Activated naive CD4-positive, alpha-beta T cell treated with anti-CD3 and anti-CD28 coated beads for 36 hours (primary cell): ENCODE measurements around the gene PCDH9. TPM values are rescaled to one million over a fixed set of nuclear protein-coding genes. Genes with fewer than 3 reads are reported as not detected.

Source experiments
- CTCF ChIA-PET: fragments of 350-600 bp; sonication (Branson Sonifier 250); formaldehyde crosslinking; loops from one replicate; lab custom pipeline; 2021; ENCODE audit warnings: antibody characterized with exemption; lab: Charles Lee
- DNase-seq: peaks from one replicate; pipeline ENCODE4 v3.0.0-alpha.2; 2020
- H3K27ac Mint-ChIP-seq: one replicate; pipeline ENCODE4 v1.8.0; 2021; ENCODE audit warnings: mild to moderate bottlenecking, mixed read lengths
- H3K27me3 Mint-ChIP-seq: one replicate; pipeline ENCODE4 v1.8.0; 2021; ENCODE audit warnings: low read depth, mixed read lengths
- H3K36me3 Mint-ChIP-seq: one replicate; pipeline ENCODE4 v1.8.0; 2021; ENCODE audit warnings: low read depth, mixed read lengths
- H3K4me1 Mint-ChIP-seq: one replicate; pipeline ENCODE4 v1.8.0; 2021; ENCODE audit warnings: low read depth, mixed read lengths
- H3K4me3 Mint-ChIP-seq: one replicate; pipeline ENCODE4 v1.8.0; 2021; ENCODE audit warnings: mild to moderate bottlenecking, moderate library complexity, mixed read lengths
- H3K9me3 Mint-ChIP-seq: one replicate; pipeline ENCODE4 v1.8.0; 2021; ENCODE audit warnings: mixed read lengths
- intact Hi-C: fragments of 100-400 bp; cut with micrococcal nuclease; formaldehyde crosslinking; loops from one replicate; pipeline ENCODE4 v1.15.1; 2023
- total RNA-seq, 2 experiments: library from RNA; stranded (reverse); gene quantifications; one replicate each; pipeline ENCODE4 v1.2.3, GENCODE V29; 2021

Gene PCDH9
- total RNA-seq, 2 experiments from 2014 or later, result 0.10 to 0.15 TPM

DNA sequence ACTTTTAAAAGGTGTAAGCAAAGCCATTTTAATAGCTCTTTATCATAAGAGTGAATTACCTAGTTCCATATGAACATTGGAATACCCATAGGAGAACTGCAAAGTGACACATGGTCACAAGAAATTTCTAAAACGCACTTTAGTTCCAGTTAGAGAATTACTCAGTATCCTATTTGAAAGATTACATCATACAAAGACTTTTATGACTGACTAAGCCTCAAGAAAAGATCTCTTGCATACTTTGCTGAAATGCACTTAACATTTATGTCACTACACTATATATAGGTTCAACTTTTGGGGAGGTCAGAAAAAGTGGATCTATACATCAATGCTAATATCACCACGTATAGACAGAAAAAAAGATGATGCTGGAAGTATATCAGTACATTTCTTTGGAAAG, 7.1 kb downstream of the PCDH9 start:
- no peak overlapping the region for H3K4me3 Mint-ChIP-seq
- H3K4me1 Mint-ChIP-seq, result peaks cover 9% of the 10 kb centered on the region
- CTCF ChIA-PET, result interaction anchor here (0.7 to 0.8 kb wide), 2 partner anchors 47 to 168 kb away, joined by 3 to 5 read pairs; no protein-coding TSS in a partner anchor
- no peak overlapping the region for H3K27ac Mint-ChIP-seq
- no peaks in the 10 kb centered on the region for H3K9me3 Mint-ChIP-seq
- intact Hi-C loops, result loop anchor here (5.0 to 10.0 kb wide), 3 partner anchors 148 to 606 kb away; no protein-coding TSS in a partner anchor
- peaks cover 20% of the 10 kb centered on the region for H3K27me3 Mint-ChIP-seq
- DNase-seq, result no peak
- H3K36me3 Mint-ChIP-seq, result no peaks in the 10 kb centered on the region

GRCh38 chr13:67221630-67222226, 8.4 kb downstream of the PCDH9 start:
- Mint-ChIP-seq H3K36me3 (no peaks in the 10 kb centered on the region), H3K27me3 (peaks cover 11% of the 10 kb centered on the region), H3K27ac (no peak overlapping the region), H3K4me3 (no peak overlapping the region), H3K4me1 (peaks cover 9% of the 10 kb centered on the region), H3K9me3 (no peaks in the 10 kb centered on the region)
- intact Hi-C loops, result loop anchor here (5.0 to 10.0 kb wide), 3 partner anchors 147 to 604 kb away; no protein-coding TSS in a partner anchor
- CTCF ChIA-PET, result interaction anchor here (0.6 kb wide), 1 partner anchor 298 kb away, joined by 4 read pairs; no protein-coding TSS in a partner anchor
- no peak for DNase-seq

DNA sequence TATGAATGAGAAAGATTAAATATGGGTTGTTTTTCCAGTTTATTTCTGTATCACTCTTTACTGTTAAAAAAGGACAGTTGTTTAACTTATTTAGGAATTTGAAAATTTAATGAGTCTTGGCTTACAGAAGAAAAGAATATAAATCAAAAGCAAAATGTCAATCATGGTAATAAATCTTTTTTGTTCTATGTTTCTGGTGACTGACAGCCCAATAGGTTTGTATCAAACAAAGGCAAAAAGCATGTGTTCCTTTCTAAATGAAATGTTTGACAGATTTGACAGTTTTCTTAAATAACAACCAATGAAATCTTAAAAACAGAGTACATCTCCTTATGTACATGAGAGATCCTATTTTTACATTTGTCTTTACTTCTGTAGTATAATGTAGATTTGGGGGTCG, 11.0 kb downstream of the PCDH9 start:
- no peaks in the 10 kb centered on the region for H3K27me3 Mint-ChIP-seq
- no peaks in the 10 kb centered on the region for H3K9me3 Mint-ChIP-seq
- H3K4me3 Mint-ChIP-seq, result no peak overlapping the region

GRCh38 chr13:67217880-67218279, 12.3 kb downstream of the PCDH9 start:
- Mint-ChIP-seq H3K36me3 (no peaks in the 10 kb centered on the region), H3K27me3 (no peaks in the 10 kb centered on the region), H3K4me1 (peaks cover 1% of the 10 kb centered on the region), H3K27ac (no peak overlapping the region), H3K4me3 (no peak overlapping the region), H3K9me3 (no peaks in the 10 kb centered on the region)
- intact Hi-C loops, result no loop called here
- CTCF ChIA-PET, result no interaction called here
- no peak for DNase-seq

More for the DNA sequence above, 11.0 kb downstream of the PCDH9 start:
- Mint-ChIP-seq H3K36me3 (no peaks in the 10 kb centered on the region), H3K4me1 (peaks cover 6% of the 10 kb centered on the region), H3K27ac (no peak overlapping the region)
- DNase-seq, result no peak
- intact Hi-C loops, result no loop called here
- CTCF ChIA-PET, result interaction anchor here (0.6 kb wide), 1 partner anchor 13 kb away, joined by 4 read pairs; no protein-coding TSS in a partner anchor

DNA sequence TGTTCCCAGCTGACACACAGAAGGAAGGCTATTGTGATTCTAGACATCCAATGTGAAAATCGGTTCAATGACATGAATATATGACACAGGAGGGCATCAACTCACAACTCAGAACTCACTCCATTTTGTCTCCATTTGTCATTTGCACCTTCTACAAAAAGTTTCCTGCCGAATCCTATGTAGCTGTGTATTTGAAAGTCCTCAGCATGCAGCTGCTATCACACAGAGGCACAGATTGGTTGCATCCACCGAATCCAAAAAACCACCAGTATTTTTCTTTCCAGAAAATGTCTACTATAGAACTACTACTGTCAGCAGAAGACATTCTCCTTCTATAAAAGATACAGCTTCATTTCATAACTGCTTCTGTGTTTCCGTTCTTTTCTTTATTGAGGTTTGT, 13.3 kb downstream of the PCDH9 start:
- Mint-ChIP-seq H3K27me3 (no peaks in the 10 kb centered on the region), H3K27ac (no peak overlapping the region), H3K4me1 (no peaks in the 10 kb centered on the region), H3K4me3 (no peak overlapping the region), H3K9me3 (no peaks in the 10 kb centered on the region), H3K36me3 (no peaks in the 10 kb centered on the region)
- intact Hi-C loops, result no loop called here
- no peak for DNase-seq
- CTCF ChIA-PET, result no interaction called here

DNA sequence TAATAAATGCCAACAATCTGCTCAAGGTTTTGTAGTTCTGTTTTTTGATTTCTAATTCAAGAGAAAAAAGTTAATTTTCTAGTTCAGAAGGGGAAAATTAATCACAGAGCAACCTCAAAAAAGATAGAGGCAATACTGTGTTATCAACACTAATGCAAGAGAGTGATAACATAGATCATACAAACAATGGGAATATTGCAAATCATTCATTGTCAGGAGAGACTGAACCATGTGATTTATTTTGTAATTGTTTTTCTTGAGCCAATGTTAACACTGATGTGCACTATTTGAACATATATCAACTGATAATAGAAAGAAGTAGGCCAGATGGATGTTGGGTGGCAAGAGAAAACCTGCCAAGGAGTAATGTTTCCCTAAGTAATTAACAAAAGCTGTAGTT, 19.9 kb downstream of the PCDH9 start:
- Mint-ChIP-seq H3K27me3 (no peaks in the 10 kb centered on the region), H3K9me3 (no peaks in the 10 kb centered on the region), H3K36me3 (no peaks in the 10 kb centered on the region), H3K4me3 (no peak overlapping the region), H3K27ac (no peak overlapping the region), H3K4me1 (no peaks in the 10 kb centered on the region)
- intact Hi-C loops, result no loop called here
- CTCF ChIA-PET, result no interaction called here
- no peak for DNase-seq

DNA sequence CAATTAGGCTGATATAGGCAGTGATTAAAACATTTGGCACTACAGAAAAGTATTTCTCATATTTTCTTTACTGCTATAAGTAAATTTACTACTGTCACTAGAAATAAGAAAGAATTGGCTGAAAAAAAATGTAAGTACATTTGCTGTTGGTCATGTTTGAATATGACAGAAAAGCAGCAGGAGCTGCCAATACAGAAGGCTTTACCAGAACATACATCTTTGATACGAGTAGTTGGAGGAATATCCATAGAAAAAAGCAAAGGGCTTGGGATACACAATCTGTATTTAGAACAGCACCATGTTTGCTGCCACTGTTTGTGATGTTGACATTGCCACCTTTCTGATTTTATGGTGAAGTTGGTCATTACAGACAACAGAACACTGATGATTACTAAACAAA, 21.6 kb downstream of the PCDH9 start:
- Mint-ChIP-seq H3K4me3 (no peak overlapping the region), H3K9me3 (no peaks in the 10 kb centered on the region), H3K27me3 (no peaks in the 10 kb centered on the region), H3K4me1 (no peaks in the 10 kb centered on the region), H3K27ac (no peak overlapping the region), H3K36me3 (no peaks in the 10 kb centered on the region)
- intact Hi-C loops, result no loop called here
- CTCF ChIA-PET, result interaction anchor here (0.6 kb wide), 1 partner anchor 1965 kb away, joined by 3 read pairs; no protein-coding TSS in a partner anchor
- DNase-seq, result no peak

- intact Hi-C loops, result no loop called here
Measured at GRCh38 chr13:67204764-67205163, 25.4 kb downstream of the PCDH9 start.

DNA sequence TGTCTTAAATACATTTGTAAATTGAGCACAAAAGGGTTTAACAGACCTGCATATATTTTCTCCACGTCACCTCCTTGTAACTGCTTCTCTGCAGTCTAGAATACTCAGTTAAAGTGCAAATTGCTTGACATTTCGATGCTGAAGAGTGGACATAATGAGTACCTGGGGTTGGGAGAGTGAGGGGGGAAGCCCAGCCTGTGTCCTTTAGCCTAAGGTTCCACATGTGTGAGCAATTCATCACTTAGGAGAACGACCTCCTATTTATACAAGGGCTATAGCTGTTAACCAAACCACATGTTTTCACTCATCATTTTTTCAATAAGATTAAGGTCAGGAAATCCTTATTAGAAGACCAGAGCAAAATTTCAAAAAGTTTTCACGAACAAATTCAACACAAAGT, 29.5 kb downstream of the PCDH9 start:
- intact Hi-C loops, result no loop called here
- peaks cover 3% of the 10 kb centered on the region for H3K27me3 Mint-ChIP-seq
- H3K36me3 Mint-ChIP-seq, result no peaks in the 10 kb centered on the region
- no peak overlapping the region for H3K4me3 Mint-ChIP-seq
- H3K9me3 Mint-ChIP-seq, result no peaks in the 10 kb centered on the region
- DNase-seq, result no peak
- H3K27ac Mint-ChIP-seq, result no peak overlapping the region
- no peaks in the 10 kb centered on the region for H3K4me1 Mint-ChIP-seq
- CTCF ChIA-PET, result no interaction called here

More at GRCh38 chr13:67204764-67205163, 25.4 kb downstream of the PCDH9 start:
- CTCF ChIA-PET, result no interaction called here
- no peak for DNase-seq
- Mint-ChIP-seq H3K9me3 (no peaks in the 10 kb centered on the region), H3K27me3 (peaks cover 3% of the 10 kb centered on the region), H3K4me3 (no peak overlapping the region), H3K36me3 (no peaks in the 10 kb centered on the region), H3K27ac (no peak overlapping the region), H3K4me1 (no peaks in the 10 kb centered on the region)

DNA sequence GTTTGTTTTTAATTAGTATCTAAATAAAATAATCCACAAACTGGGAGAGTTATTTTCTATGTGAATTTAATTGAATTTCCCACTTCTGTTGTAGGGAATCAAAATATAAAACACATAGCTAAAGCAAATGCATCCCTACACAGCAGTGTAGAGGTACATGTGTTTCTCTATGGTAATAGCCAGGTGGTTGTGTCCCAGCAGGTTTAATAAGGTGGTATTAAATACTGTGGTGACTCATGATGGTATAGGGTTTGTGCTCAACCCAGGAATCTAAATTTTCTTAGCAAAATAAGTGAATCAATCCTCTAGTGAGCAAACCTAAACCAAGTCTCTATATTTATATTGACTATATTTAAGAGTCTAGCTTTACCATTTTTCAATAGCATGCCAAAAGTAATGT, 30.0 kb downstream of the PCDH9 start:
- CTCF ChIA-PET, result no interaction called here
- no peak overlapping the region for H3K27ac Mint-ChIP-seq
- H3K9me3 Mint-ChIP-seq, result no peaks in the 10 kb centered on the region
- H3K4me1 Mint-ChIP-seq, result no peaks in the 10 kb centered on the region
- H3K4me3 Mint-ChIP-seq, result no peak overlapping the region
- no peaks in the 10 kb centered on the region for H3K36me3 Mint-ChIP-seq
- intact Hi-C loops, result no loop called here
- DNase-seq, result no peak
- H3K27me3 Mint-ChIP-seq, result peaks cover 3% of the 10 kb centered on the region

DNA sequence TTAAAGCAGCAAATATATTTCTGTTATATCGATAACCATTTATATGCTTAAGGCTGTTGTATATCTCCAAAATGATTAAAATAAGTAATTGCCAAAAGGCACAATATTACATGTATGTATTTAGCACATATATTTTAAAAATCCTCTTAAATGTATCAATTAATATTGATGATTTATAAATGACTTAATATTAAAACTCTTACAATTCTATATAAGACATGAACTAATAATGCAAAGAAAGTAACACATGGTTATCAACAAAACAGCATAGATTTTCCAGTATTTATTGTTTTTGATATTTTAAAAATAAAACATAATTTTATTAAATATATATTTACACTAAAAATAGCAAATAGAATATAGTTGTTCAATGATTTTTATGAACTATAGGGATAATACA, 32.4 kb downstream of the PCDH9 start:
- intact Hi-C loops, result no loop called here
- Mint-ChIP-seq H3K9me3 (no peaks in the 10 kb centered on the region), H3K4me3 (no peak overlapping the region), H3K4me1 (no peaks in the 10 kb centered on the region), H3K36me3 (no peaks in the 10 kb centered on the region), H3K27ac (no peak overlapping the region), H3K27me3 (peaks cover 3% of the 10 kb centered on the region)
- DNase-seq, result no peak
- CTCF ChIA-PET, result no interaction called here

GRCh38 chr13:67193979-67194378, 36.2 kb downstream of the PCDH9 start:
- Mint-ChIP-seq H3K9me3 (no peaks in the 10 kb centered on the region), H3K27ac (no peak overlapping the region), H3K4me1 (no peaks in the 10 kb centered on the region), H3K27me3 (peaks cover 3% of the 10 kb centered on the region), H3K36me3 (no peaks in the 10 kb centered on the region), H3K4me3 (no peak overlapping the region)
- intact Hi-C loops, result no loop called here
- no peak for DNase-seq
- CTCF ChIA-PET, result no interaction called here

DNA sequence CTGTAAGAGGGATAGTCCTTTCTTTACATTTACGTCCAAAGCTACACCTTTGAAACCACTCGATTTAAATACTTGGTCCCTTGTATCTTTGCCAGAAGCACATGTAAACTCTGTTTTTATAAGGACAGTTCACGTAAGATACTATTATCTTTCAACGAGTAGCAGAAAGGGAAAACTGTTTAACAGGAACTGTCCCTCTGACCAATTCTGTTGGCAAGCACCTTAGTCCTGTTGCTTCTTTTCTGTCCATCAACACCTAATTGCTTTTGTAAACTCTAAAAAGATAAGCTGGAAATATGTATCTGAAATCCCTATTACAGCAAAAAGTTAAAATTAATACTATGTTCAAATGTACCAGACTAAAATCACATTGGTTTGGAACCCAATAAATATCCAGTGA, 37.4 kb downstream of the PCDH9 start:
- Mint-ChIP-seq H3K9me3 (no peaks in the 10 kb centered on the region), H3K27ac (no peak overlapping the region), H3K4me1 (no peaks in the 10 kb centered on the region), H3K4me3 (no peak overlapping the region), H3K36me3 (no peaks in the 10 kb centered on the region), H3K27me3 (peaks cover 3% of the 10 kb centered on the region)
- DNase-seq, result no peak
- CTCF ChIA-PET, result no interaction called here
- intact Hi-C loops, result no loop called here
